Endothelial cell of umbilical vein (primary cell): ENCODE results near the gene ADA. TPM values are rescaled to one million over a fixed set of nuclear protein-coding genes. Genes with fewer than 3 reads are reported as not detected.

Source experiments
- BruUV-seq: library from RNA; stranded (reverse); fragments of 400-500 nt; replicated peaks from 2 replicates; lab custom pipeline; 2021; lab: Mats Ljungman, UMichigan
- CTCF ChIA-PET: fragments of 300-600, 350-600 bp; sonication (Branson Sonifier 250); formaldehyde crosslinking; loops from one replicate; lab custom pipeline; 2021; ENCODE audit warnings: antibody characterized with exemption, inconsistent platforms; lab: Charles Lee
- POLR2A ChIA-PET: fragments of 300-600, 350-600 bp; sonication (Branson Sonifier 250); formaldehyde crosslinking; loops from one replicate; lab custom pipeline; 2021; ENCODE audit warnings: antibody characterized with exemption, inconsistent platforms; lab: Charles Lee
- DNase-seq: peaks from one replicate; pipeline ENCODE4 v3.0.0-alpha.2; 2011; ENCODE audit warnings: low read depth, low spot score
- FAIRE-seq: peaks from 2 replicates; lab custom pipeline; 2011; peaks lifted over from hg19 to GRCh38; lab: Jason Lieb, UNC
- H2AFZ ChIP-seq: 2 replicates; pipeline ENCODE4 v1.6.0; 2012; ENCODE audit warnings: low read depth, low read length, control low read depth, inconsistent platforms
- H3K27ac ChIP-seq: 2 replicates; pipeline ENCODE4 v1.5.1; 2011; ENCODE audit warnings: low read depth, mild to moderate bottlenecking, control low read depth, low read length, moderate library complexity; ENCODE audit not compliant: insufficient read depth
- H3K27me3 ChIP-seq, 2 experiments: 2 replicates each; pipeline versions ENCODE4 v1.6.0 to v1.6.1; 2011; ENCODE audit warnings: low read length in 2 of 2, mixed read lengths in 1 of 2; ENCODE audit not compliant: control insufficient read depth in 2 of 2, insufficient read depth in 2 of 2
- H3K36me3 ChIP-seq, 2 experiments: 2 replicates in 1 of 2; 3 replicates in 1 of 2; pipeline ENCODE4 v1.5.1; 2011; ENCODE audit warnings: low read length in 2 of 2, mild to moderate bottlenecking in 1 of 2, moderate library complexity in 1 of 2; ENCODE audit not compliant: control insufficient read depth in 2 of 2, insufficient read depth in 2 of 2; ENCODE audit errors: extremely low read depth in 1 of 2
- H3K4me1 ChIP-seq: 3 replicates; pipeline ENCODE4 v1.5.1; 2011; ENCODE audit warnings: mild to moderate bottlenecking, low read length; ENCODE audit not compliant: control insufficient read depth, insufficient read depth; ENCODE audit errors: extremely low read depth
- H3K4me2 ChIP-seq: 2 replicates; pipeline ENCODE4 v1.6.1; 2011; ENCODE audit warnings: low read length, control low read depth, mixed read lengths; ENCODE audit not compliant: insufficient read depth
- H3K4me3 ChIP-seq, 3 experiments: fragments of 200-600 bp in 1 of 3; sonication (generic), shearing (Covaris generic) in 1 of 3; replicated peaks in 1 of 3; 2 replicates each; pipeline ENCODE4 v1.5.1; 2011 to 2016; ENCODE audit warnings: control low read depth in 3 of 3, low read length in 3 of 3, mild to moderate bottlenecking in 2 of 3, inconsistent platforms in 1 of 3, low read depth in 1 of 3, moderate library complexity in 1 of 3; ENCODE audit not compliant: insufficient read depth in 1 of 3
- H3K79me2 ChIP-seq: 2 replicates; pipeline ENCODE4 v1.6.0; 2012; ENCODE audit warnings: low read length, inconsistent platforms; ENCODE audit not compliant: control insufficient read depth, insufficient read depth
- H3K9ac ChIP-seq: replicated peaks from 2 replicates; pipeline ENCODE3; 2011; ENCODE audit warnings: low read length, control low read depth; ENCODE audit not compliant: insufficient read depth; ENCODE audit errors: extremely low read depth
- H3K9me1 ChIP-seq: replicated peaks from 3 replicates; pipeline ENCODE4 v1.6.0; 2011; ENCODE audit warnings: mild to moderate bottlenecking, low read length; ENCODE audit not compliant: control insufficient read depth, insufficient read depth; ENCODE audit errors: extremely low read depth
- H3K9me3 ChIP-seq: replicated peaks from 2 replicates; pipeline ENCODE4 v1.5.1; 2012; ENCODE audit warnings: low read length, inconsistent platforms; ENCODE audit not compliant: control insufficient read depth, insufficient read depth
- H4K20me1 ChIP-seq: replicated peaks from 2 replicates; pipeline ENCODE3; 2011; ENCODE audit warnings: mild to moderate bottlenecking, low read length; ENCODE audit not compliant: control insufficient read depth, insufficient read depth; ENCODE audit errors: extremely low read depth
- CTCF ChIP-seq, 2 donors: IDR thresholded peaks; 1 replicate in 1 of 2; 2 replicates in 1 of 2; pipeline ENCODE4 v1.5.1; 2011; ENCODE audit warnings: low read length in 2 of 2, mild to moderate bottlenecking in 2 of 2, moderate library complexity in 2 of 2, control low read depth in 1 of 2, inconsistent platforms in 1 of 2, low read depth in 1 of 2; ENCODE audit not compliant: insufficient read depth in 1 of 2; ENCODE audit errors: extremely low read depth in 1 of 2
- EZH2 ChIP-seq: IDR thresholded peaks from 2 replicates; pipeline ENCODE4 v1.6.1; 2012; ENCODE audit warnings: borderline replicate concordance, low read depth, mild to moderate bottlenecking, moderate library complexity, low read length, inconsistent platforms; ENCODE audit not compliant: severe bottlenecking
- FOS ChIP-seq: IDR thresholded peaks from 2 replicates; pipeline ENCODE4 v1.6.1; 2011; ENCODE audit warnings: mild to moderate bottlenecking, low read length, moderate library complexity, borderline replicate concordance; ENCODE audit not compliant: insufficient read depth
- GATA2 ChIP-seq: IDR thresholded peaks from 2 replicates; pipeline ENCODE4 v1.7.0; 2011; ENCODE audit warnings: low read depth, mild to moderate bottlenecking, moderate library complexity, mixed read lengths, low read length; ENCODE audit not compliant: insufficient read length, insufficient read depth
- JUN ChIP-seq: IDR thresholded peaks from 2 replicates; pipeline ENCODE4 v1.6.1; 2011; ENCODE audit warnings: borderline replicate concordance, low read depth; ENCODE audit not compliant: insufficient read length, insufficient read depth
- MAX ChIP-seq: IDR thresholded peaks from 2 replicates; pipeline ENCODE4 v1.6.1; 2011; ENCODE audit not compliant: insufficient read depth, insufficient read length
- MYC ChIP-seq: IDR thresholded peaks from one replicate; pipeline ENCODE4 v1.6.1; 2011; ENCODE audit warnings: mild to moderate bottlenecking, low read depth, low read length
- POLR2A ChIP-seq: IDR thresholded peaks from 2 replicates; pipeline ENCODE4 v1.6.1; 2012; ENCODE audit warnings: low read depth, mild to moderate bottlenecking, control low read depth, low read length
- POLR2AphosphoS5 ChIP-seq: IDR thresholded peaks from 2 replicates; pipeline ENCODE4 v1.6.1; 2012; ENCODE audit warnings: low read depth, mild to moderate bottlenecking, control low read depth, low read length, moderate library complexity; ENCODE audit not compliant: insufficient read depth
- dilution Hi-C: fragments of 300-500 bp; cut with MboI; formaldehyde crosslinking; loops from one replicate; pipeline ENCODE4 v1.15.0; 2019; ENCODE audit warnings: low sequenced_read_pairs; ENCODE audit not compliant: extremely low pct_ligation_motif_present
- intact Hi-C: fragments of 100-400 bp; cut with micrococcal nuclease; formaldehyde crosslinking; loops from one replicate; pipeline ENCODE4 v1.10.0; 2022
- polyA plus RNA-seq, 4 experiments: library from polyadenylated mRNA; depleted of rRNA in 3 of 4; stranded (reverse) in 3 of 4; unstranded in 1 of 4; fragments of >200 nt; gene quantifications; 2 replicates each; pipeline versions ENCODE4 v1.2.1 to v1.2.3, GENCODE V29; 2011 to 2012; ENCODE audit warnings: missing spikeins in 1 of 4
- total RNA-seq: library from RNA; stranded (reverse); gene quantifications from 2 replicates; pipeline ENCODE4 v1.2.3, GENCODE V29; 2021

The ADA gene
- total and polyA plus RNA-seq, 2 donors (not counting 3 experiments of a cell fraction or from before 2014, with no cell fraction given) = 26.3 to 33.1 TPM

- Histone ChIP-seq H3K27ac (no peak overlapping the region), H3K27me3 (no peaks in the 10 kb centered on the region), H3K9ac (no peak overlapping the region), H3K4me2 (no peak overlapping the region), H3K4me1 (peaks cover 16% of the 10 kb centered on the region), H3K79me2 (peaks cover 49% of the 10 kb centered on the region), H3K9me3 (no peaks in the 10 kb centered on the region), H3K4me3 (no peak overlapping the region), H2AFZ (no peak overlapping the region), H4K20me1 (no peaks in the 10 kb centered on the region), H3K36me3 (peaks cover 6 to 7% of the 10 kb centered on the region in 2 experiments), H3K9me1 (no peaks in the 10 kb centered on the region)
- FAIRE-seq (no peak), DNase-seq (no peak)
- intact Hi-C loops (loop anchor here (1.0 to 5.0 kb wide), 10 partner anchors 28 to 393 kb away; partner anchors contain the start of genes ADA, PKIG, SERINC3 and TTPAL), dilution Hi-C loops (no loop called here)
- ChIA-PET CTCF (interaction anchor here (0.6 to 3.8 kb wide), 26 partner anchors 9 to 416 kb away, joined by 3 to 58 read pairs (median 5); partner anchors contain the start of genes FITM2, PKIG, SERINC3 and TTPAL), POLR2A (interaction anchor here (0.6 kb wide), 1 partner anchor 124 kb away, joined by 3 read pairs; no protein-coding TSS in a partner anchor)
- TF ChIP-seq JUN (no peak), MYC (no peak), FOS (no peak), CTCF (IDR thresholded peaks at IDR 0.05; ENCODE audit: extremely low read depth in 1 of 2, insufficient read depth in 1 of 2, low read depth in 1 of 2, low read length in 2 of 2) (no peak), POLR2A (no peak), MAX (no peak), EZH2 (no peak), POLR2AphosphoS5 (no peak), GATA2 (no peak)
- BruUV-seq = no TSS peak
These were observed 41.1 kb downstream of the ADA start for GRCh38 chr20:44610313-44610962.
